ENCODE data around the gene SOCS3.
A peak's percentile ranks its signal among the peaks of the same experiment; 100 is the strongest.

Gene SOCS3

DNA sequence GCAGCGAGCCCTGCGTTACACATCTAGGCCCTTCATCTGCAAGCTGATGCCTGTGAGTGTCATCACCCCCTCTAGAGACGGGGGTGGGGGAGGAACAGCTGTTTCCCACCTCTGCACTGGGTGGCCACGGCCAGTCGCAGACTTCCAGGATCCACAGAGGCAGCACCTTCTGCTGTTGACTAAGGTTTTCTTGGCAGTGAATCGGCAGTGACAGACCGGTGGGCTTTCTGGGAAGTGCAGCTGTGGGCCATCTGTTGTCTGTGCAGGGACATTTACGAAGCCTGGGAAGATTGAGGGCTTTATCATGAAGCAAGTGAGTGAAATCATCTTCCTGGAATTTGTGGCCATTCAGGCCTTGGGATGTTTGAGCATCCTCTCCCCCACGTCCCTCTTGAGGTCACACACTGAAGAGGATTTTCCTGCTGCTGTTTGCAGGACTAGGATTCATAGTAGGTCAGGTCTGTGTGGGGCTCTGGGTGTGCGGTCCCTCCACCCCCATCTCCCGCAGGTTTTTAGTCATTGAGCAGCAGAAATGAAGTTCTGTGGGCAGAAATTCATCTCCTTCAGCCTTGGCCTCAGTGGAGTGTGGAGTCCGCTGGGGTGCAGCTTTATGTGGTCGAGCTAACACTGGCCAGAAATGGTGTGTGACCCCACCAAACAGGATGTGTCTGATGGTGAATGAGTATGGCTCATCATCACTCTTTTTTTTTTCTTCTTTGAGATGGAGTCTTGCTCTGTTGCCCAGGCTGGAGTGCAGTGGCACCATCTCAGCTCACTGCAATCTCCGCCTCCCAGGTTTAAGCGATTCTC is 30.6 kb upstream of the SOCS3 start:
- no peak for DNase-seq

DNA sequence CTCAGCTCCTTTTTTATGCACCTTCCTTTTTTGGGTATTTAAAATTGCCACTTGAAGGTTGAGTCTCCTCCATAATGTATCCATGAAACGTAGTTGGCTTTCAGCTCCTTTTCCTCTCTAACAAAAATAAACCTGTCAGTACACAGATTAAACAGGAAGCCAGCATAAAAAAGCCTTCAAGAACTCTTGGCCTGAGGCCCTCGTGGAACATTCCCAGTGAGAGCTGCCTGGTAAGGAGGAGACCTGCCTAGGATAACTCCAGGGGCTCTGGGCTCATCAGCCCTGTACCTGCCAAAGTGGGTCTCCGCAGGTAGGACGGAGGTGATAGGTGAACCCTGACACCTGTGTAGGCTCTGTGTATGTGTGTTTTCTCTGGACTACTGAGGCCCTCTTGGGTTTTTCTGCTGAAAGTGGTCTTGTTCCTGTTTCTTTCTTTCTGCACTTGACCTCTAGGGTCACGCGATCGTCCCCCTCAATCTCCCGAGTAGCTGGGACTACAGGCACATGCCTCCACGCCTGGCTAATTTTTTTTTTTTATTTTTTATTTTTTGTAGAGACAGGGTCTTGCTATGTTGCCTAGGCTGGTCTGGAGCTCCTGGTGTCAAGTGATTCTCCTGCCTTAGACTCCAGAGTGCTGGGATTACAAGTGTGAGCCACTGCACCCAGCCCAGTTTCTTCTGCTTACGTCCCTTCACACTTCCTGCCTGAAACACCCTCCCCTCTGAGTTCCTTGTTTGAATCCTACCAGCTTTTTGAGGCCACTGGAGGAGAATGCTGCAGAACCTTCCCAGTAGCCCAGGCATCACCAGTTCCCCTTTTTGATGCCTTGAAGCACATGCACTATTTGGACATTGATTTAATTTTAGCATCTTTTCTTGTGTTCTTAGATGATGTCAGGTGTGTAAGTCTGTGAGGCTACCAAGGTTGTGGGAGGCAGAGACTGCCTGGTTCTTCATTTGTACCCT is 28.4 kb upstream of the SOCS3 start:
- DNase-seq: no peak

DNA sequence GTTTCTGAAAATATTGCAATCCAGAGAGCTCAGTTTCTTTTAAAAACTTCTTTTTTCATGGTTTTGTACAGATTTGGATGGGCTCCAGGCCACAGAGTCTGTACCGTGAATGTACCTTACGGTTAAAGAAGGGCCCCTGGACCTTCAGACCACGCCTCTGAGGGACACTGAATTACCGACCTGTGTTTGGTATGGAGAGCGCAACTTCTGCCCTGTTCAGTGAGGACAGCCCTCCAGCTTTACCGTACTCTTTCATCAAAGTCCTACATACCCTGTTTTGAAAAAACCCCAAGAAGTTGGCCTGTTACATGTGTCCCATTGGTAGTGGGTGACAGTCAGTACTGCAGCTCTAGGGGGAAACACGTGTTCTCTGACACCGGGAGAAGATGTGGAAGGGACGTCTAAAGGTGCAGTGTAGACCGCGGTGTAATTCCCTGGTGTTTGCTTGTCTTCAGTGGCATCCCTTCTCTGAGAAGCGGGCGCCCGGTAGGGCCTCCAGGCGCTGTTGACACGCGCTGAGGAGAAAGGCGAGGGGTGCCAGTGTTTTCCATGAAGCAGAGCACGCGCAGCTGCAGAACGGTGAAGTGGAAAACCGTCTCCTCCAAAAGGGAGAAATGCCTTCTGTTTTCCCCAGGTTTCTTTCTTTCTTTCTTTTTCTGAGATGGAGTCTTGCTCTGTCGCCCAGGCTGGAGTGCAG is 24.8 kb upstream of the SOCS3 start:
- peak in 1 of 2 donors; percentile 20 for DNase-seq

DNA sequence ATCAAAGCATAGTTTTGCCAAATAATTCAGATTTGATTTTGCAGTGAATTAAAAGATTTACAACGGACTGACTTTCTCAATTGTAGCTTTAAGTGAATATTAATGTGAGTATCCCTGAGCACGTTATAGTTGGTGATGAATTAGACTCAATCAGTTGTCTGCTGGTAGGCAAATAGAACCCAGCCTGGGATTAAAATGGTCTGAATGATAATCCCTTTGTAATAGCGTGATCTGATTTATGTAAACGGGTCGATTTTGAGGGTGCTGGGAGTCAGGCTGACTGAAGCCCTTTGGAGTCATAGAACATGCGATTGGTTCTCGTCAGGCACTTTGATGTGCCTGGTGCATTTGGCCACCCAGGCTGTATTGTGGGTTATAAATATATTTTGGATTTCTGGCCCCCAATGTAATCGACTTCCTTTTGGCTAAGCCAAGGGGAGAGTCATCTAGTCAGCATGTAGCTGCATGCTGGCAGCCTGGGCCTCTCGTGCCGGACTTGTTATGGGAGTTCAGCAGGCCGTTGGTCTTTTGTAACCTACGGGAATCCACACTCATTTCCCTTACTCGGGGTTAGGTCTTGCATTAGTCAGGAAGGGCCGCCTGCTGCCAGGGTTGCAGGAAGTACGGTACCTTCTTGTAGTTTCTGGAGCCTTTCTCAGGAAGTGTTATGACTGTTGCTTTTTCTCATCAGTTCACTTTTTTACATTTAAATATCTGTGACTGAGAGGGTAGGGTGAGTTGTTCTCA is 24.0 kb upstream of the SOCS3 start:
- DNase-seq: peak; percentile 71 to 74

DNA sequence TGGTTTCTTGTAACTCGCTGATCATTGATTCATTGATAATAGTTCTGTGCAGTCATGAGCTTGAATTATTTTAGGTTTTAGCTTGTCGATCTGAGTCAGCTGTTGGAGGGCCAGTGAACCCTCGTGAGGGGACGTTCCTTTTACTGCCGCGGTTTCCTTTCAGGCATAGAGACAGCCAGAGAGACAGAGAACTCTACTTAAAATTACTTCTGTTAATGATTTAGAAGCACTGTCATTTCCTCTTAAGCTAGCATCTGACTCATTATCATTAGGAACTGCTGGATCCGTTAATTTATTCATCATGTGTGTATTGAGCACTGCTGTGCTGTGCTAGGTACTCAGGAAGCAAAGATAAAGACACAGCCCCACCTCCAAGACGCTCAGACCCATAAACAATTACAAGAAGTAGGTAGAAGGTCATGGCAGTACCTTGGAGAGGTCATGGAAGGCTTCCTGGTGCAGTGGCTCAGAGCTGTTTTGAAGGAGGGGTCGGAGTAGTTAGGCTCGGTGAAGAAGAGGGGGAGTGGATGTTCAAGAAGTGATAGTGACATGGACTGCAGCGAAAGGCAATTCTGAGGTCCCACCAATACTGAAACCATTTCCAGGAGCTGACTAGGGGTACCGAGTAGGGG is 21.8 kb upstream of the SOCS3 start:
- DNase-seq: peak; percentile 53 to 55

DNA sequence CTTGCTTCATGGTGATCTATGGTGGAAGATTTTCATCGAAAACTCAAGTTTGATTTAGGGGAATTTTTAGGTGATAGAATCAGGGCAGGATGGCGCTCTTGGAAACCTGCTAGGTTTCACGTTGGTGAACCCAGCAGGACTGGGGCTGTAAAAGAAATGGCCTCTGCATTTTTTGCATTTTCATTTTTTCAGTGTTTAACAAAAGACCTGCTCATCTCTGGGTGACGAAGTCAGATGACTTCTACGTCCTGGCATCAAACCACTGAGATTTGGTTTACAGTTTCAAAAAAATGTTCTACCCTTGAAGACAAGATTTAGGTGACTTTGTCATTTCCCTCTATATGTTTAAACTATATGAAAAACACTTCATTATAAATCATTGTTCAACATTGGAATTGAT is 20.5 kb upstream of the SOCS3 start:
- no peak for DNase-seq

DNA sequence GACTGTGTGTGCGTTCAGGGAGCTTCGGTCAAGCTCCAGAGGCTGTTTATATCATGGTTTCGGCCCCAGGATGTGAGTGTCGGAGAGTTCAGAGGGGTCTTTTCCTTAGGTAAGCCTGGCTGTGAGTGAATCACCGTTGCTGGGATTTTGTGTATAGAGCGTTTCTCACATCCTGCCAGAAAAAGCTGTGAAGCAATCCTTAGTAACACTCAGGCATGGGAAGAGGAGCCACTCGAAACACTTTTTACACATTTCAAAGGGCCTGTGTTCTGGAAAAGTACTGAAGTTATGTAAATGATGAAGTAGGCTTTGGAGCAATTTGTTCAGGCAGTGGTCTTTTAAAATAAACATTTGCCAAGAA is 19.2 kb upstream of the SOCS3 start:
- no peak for DNase-seq

DNA sequence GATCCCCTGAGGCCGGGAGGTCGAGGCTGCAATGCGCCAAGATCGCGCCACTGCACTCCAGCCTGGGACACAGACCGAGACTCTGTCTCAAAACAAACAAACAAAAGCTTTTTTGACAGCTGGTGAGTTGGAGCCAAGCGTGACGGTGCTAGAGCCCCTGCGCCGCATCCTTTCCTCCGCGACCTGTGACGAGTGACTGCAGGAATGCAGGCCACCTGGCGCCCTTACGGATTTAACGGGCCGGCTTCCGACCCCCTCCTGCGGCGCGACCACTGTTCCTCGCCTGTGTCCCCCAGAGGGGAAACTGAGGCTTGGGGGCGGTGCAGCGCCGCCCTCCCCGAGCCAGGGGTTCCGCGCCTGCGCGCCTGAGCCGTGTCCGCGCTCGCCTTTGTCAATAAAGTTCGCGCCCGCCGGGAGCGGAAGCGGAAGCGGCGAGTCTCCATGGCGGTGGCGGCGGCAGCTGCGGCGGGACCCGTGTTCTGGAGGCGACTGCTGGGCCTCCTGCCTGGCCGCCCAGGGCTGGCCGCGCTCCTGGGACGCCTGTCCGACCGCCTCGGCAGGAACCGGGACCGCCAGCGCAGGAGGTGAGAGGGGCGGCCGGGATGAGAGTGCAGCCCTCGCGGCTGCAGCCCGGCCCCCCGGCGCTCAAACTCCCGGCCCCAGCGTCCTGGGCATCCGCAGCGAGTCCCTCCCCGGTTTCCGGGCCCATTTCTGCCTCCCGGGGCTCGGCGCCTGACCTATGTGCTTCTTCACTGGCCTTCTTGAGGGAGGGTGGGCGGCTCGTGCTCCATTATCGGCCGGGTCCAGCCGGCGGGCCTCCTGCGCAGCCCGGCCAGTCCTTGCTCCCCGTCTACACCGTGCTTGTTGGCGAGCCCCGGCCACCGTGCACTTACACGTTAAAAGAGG is 18.6 kb upstream of the SOCS3 start, which contains the start of gene PGS1:
Gene PGS1, plus strand, starts transcription at position 425 of the 906 bp plus-strand sequence. Its CDS starts 17 bp downstream, at position 442.
- peak; percentile 84 to 87 for DNase-seq

DNA sequence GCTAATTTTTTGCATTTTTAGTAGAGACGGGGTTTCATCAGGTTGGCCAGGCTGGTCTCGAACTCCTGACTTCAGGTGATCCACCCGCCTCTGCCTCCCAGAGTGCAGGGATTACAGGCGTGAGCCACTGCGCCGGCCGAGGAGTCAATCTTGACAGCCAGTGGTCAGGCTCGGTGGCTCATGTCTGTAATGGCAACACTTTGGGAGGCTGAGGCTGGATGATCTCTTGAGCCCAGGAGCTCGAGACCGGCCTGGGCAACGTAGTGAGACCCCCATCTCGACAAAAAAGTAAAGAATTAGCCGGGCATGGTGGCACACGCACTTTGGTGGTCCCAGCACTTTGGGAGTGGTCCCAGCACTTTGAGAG is 18.0 kb upstream of the SOCS3 start:
- no peak for DNase-seq

DNA sequence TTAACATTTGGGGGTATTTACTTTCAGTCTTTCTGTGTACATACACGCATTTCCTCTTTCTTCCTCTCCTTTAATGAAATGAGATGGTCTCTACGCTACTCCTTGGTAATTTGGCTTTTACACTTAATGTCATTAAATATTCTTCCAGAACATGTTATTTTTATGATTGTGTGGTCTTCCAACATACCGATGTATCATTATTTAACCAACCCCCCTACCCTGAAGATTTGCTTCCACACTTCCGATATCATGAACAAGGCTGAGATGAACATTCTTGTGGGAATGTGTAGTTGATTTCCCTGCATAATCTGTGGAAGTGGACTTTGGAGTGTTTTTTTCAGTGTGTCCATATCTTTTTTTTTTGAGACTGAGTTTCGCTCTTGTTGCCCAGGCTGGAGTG is 16.3 kb upstream of the SOCS3 start:
- DNase-seq: no peak

DNA sequence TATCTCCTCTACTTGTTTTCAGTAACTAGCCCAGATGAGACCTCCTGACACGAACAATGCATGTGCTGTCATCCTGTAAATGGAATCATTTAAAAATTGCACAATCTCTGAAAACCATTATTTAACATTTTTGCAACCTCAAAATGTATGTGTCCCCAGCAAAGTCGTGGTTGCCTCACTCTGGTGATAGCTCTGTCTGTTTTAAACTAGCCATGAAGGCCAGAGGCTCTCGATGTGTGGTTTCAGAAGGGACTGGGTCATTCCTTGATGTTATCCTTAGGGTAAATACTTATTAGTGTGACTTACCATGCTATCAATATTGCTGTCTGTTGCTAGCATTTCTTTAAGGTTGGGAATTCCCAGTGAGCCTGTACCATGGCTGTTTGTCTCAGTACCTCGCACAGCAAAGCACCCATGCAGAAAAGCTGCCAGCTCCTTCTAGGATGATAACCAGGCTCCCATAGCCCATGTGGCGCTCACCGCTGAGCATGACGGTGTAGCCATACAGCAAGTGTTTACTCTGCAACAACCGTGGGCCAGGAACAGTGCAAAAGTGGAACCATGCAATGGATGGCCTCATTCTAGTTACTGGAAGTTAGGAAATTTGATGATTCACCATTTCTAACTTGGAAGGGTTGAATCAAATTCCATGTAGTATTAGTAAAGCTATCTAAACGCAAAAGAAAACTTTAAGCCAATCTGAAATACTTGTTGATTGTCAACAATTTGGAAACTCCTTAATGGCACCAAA is 15.7 kb upstream of the SOCS3 start:
- DNase-seq: no peak

DNA sequence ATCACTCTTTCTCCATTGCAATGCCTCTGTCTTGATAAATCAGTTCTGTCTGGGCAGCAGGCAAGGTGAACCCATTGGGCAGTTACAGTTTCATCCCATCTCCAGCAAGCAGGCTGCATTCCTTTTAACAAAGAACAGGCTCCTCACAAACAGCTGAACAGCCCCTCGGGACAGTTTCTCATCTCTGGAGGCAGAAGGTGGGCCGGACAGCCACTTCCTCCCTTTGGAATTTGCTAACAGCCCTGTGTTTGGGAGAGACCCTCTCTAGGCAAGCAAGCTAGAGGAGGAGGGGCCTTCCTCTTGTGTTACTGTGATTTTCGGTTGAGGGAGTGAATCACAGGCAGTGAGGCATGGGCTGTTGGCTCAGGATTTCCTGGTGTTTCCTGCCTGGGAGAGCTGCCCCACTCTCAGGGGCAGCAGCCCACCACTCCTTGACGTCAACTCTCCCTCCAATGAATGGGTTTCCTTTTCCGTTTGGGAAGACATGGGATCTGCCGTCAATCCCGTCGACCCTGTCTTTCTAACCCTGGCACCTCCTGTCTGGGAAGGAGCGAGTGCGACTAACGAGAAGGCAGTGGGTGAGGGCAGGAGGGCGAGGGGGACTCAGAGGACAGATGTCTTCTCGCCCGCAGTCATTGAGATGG is 14.9 kb upstream of the SOCS3 start:
- DNase-seq: no peak

DNA sequence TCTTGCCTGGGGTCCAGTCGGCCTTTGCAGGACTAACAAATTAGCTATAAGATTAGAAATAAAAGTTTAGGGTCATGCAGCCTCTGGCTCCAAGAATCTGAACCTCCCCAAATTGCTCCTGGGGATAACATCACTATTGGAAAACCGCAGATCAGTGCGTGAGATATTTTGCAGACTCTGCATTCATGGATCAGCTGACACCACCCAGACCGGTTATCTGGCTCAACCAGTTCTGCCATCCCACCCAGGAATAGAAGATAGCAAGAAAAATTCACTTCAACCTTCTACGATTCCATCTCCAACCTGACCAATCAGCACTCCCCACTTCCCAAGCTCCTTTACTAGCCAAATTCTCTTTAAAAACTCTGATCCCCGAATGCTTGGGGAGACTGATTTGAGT is 14.3 kb upstream of the SOCS3 start:
- no peak for DNase-seq

DNA sequence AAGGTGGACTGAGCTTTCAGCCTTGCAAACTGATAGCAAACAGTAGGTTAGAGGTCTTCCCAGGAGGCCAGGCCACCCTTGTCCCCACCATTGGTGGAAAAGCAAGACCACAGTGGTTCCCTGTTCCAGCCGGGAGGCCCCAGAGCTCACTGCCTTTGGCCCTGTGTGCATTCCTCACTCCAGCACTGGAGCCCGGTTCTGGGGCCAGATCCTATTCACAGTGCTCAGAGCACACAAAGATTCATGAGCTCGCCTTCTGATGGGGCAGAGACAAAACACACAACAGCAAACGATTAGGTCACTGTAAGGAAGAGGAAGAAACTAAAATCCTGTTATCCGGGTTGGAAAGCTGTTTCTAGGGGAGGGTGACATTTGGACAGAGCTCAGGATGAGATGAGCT is 13.0 kb upstream of the SOCS3 start:
- no peak for DNase-seq

DNA sequence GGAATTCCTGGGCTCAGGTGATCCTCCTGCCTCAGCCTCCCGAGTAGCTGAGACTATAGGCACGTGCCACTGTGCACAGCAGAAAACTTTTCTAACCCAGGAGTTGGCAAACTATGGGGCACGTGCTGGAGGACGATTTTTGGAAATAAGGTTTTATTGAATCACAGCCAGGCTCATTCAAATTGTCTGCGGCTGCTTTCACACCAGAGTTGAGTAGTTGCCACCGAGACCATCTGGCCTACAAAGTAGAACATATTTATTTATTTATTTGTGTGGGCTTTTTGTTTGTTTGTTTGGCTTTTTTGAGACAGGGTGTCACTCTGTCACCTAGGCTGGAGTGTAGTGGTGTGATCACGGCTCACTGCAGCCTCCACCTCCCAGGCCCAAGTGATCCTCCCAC is 11.2 kb upstream of the SOCS3 start:
- no peak for DNase-seq

DNA sequence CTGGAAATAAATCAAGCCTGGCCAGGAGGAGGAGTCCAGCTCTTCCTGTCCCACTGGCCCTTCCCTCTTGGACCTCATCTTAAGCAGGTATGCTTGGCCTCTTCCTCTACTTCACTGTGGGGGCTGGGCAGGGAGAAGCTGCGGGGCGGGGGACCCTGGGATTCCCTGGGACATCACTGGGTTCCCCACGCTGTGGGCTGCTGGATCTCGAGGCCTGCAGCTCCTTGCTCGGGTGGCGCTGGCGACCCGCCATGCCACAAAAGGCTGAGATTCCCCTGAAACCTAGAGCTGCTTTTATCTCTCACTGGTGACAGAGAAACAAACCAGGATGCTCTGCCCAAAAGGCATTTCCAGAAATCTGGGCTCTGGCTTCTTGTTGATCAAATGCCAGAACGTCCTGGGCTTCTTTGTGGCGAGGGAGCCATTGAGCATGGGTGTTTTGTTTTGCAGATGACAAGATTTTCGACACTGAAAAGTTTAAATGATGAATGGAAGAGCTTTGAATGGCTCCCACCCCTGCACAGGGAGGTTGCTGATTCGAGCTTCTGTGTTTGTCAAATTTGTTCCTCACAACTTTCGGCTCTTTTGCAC is 10.0 kb upstream of the SOCS3 start:
- no peak for DNase-seq

DNA sequence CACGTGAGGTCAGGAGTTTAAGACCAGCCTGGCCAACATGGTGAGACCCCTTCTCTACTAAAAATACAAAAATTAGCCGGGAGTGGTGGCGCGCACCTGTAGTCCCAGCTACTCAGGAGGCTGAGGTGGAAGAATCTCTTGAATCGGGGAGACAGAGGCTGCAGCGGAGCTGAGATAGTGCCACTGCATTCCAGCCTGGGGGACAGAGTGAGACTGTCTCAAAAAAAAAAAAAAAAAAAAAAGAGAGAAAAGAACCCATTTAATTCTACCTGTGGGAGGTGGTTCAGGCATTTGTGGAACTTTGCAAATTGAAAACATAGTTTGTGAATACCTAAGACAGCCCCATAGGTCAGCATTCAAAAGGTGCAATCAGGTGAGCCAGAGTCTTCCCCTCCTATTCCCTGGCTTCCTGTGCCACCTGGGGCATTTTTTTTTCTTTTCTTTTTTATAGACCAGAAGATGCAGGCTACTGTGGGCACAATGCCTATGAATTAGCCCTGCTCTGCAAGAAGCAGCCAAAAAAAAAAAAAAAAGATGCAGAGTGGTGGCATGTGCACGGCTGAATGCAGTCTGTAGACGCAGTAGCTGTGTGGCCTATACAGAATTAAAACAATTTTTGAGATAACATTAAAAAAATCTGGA is 9.1 kb upstream of the SOCS3 start:
- no peak for DNase-seq

DNA sequence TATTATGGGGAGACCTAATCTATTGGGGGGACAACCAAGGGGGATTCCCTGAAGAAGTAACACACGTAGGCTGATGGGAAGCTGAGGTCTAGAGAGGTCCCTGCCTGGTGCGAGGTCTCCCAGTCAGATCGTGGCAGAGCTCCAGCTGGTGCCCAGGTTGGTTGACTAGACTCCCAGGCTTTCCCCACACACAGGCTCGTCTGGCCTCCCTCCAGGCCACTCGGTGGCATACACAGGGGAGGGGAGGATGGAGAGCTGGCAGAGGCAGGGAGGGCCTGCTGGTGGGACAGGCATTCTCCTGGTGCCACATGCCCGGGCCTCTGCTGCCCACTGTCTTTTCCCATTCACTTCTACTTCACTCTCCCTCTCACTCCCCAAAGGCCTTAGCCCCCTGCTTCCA is 8.5 kb upstream of the SOCS3 start:
- no peak for DNase-seq

DNA sequence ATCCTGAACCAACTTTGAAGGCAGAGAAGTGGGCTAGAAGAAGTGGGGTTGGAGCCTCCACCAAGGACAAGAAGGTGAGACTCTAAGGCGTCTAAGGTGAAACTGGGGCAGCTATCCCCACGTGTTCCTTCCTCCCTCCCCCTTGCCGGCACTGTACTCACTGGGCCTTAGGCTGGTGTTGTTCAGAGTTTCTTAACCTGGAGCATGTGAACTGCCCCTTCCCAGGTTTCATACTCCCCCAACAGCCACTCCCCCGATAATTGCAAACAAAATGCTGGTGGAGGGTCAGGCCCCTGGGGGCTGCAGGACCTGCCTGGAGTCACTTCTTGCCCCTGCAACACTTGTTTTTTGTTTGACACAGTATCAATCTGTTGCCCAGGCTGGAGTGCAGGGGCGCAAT is 7.3 kb upstream of the SOCS3 start:
- no peak for DNase-seq
